Heart left ventricle (tissue), 16 donors: ENCODE data around the gene KCNAB2. TPM values are rescaled to one million over a fixed set of nuclear protein-coding genes. Genes with fewer than 3 reads are reported as not detected.

Experiments used
- ATAC-seq, 4 donors: fragments of 200-7000 bp; cut with Tn5 transposase; one replicate each; pipeline ENCODE4 v1.9.1; 2020 to 2022; ENCODE audit warnings: moderate library complexity in 4 of 4, mild to moderate bottlenecking in 3 of 4, moderate number of reproducible peaks in 1 of 4
- DNase-seq, 5 donors: peaks; one replicate each; pipeline ENCODE4 v3.0.0-alpha.2; 2020
- H3K27ac ChIP-seq, 12 donors: fragments of 200-600 bp; sonication (generic) in 4 of 12; one replicate each; pipeline versions ENCODE4 v1.5.0 to v1.8.0; 2016 to 2022; ENCODE audit warnings: mild to moderate bottlenecking in 2 of 12
- H3K27me3 ChIP-seq, 9 donors: fragments of 200-600 bp; sonication (generic) in 2 of 9; one replicate each; pipeline versions ENCODE4 v1.5.1 to v1.8.0; 2016 to 2022; ENCODE audit warnings: mild to moderate bottlenecking in 3 of 9
- H3K36me3 ChIP-seq, 9 donors: fragments of 200-600 bp; sonication (generic) in 2 of 9; one replicate each; pipeline versions ENCODE4 v1.5.0 to v1.8.0; 2018 to 2022; ENCODE audit warnings: mild to moderate bottlenecking in 2 of 9
- H3K4me1 ChIP-seq, 12 donors: fragments of 200-600 bp; sonication (generic) in 4 of 12; one replicate each; pipeline versions ENCODE4 v1.5.0 to v1.8.0; 2016 to 2022; ENCODE audit warnings: mild to moderate bottlenecking in 3 of 12
- H3K4me3 ChIP-seq, 12 donors: fragments of 200-600 bp; sonication (generic) in 4 of 12; one replicate each; pipeline versions ENCODE4 v1.5.0 to v1.8.0; 2017 to 2022; ENCODE audit warnings: mild to moderate bottlenecking in 9 of 12, moderate library complexity in 4 of 12
- H3K9me3 ChIP-seq, 12 donors: fragments of 200-600 bp; sonication (generic) in 4 of 12; one replicate each; pipeline versions ENCODE4 v1.5.0 to v1.8.0; 2016 to 2022; ENCODE audit warnings: mild to moderate bottlenecking in 1 of 12
- CTCF ChIP-seq, 12 donors: fragments of 200-600 bp; sonication (generic) in 4 of 12; IDR thresholded peaks; one replicate each; pipeline versions ENCODE4 v1.5.0 to v1.8.0; 2018 to 2022; ENCODE audit warnings: antibody characterized with exemption in 12 of 12, mild to moderate bottlenecking in 5 of 12
- POLR2A ChIP-seq, 2 donors: fragments of 450-650 bp; IDR thresholded peaks; one replicate each; pipeline ENCODE4 v1.6.1; 2017; ENCODE audit warnings: antibody characterized with exemption in 2 of 2, mild to moderate bottlenecking in 2 of 2, moderate library complexity in 2 of 2
- WGBS, 4 donors: extraction: QIAGEN DNeasy Blood & Tissue Kit in 2 of 4; methylation state at CpG; one replicate each; pipeline versions ENCODE4 v1.1.5 to v1.1.7; 2013 to 2018; 5-methylcytosine and 5-hydroxymethylcytosine counted together
- intact Hi-C, 10 donors: fragments of 100-400 bp; cut with DNase I; formaldehyde crosslinking; loops; one replicate each; pipeline versions ENCODE4 v1.11.1 to v1.14.2; 2022
- polyA plus RNA-seq, 2 donors: library from polyadenylated mRNA; stranded (reverse); fragments of 200-250 nt; gene quantifications; one replicate each; pipeline ENCODE4 v1.2.3, GENCODE V29; 2013
- total RNA-seq, 9 donors: library from RNA; depleted of rRNA in 2 of 9; stranded (reverse); fragments of >200 nt in 2 of 9; fragmentation: NEBNext Ultra II Directional in 3 of 9; extraction: Animal tissue kit (Norgen Biotek cat#: 25700) in 3 of 9; gene quantifications; one replicate each; pipeline versions ENCODE4 v1.1.0 to v1.2.4, GENCODE V29; 2016 to 2023
- donor health status: ischemic (EF 13 %, LVEDD 7.1; RV severe dilation, severe dysfunction).
- donor health status: healthy with polysubstance abuse.
- donor health status: DM: no; HTN: yes; CAD: no.
- donor health status: DM: no; HTN: no; CAD: no.
- donor health status: ischemic (EF 25% LVEDD 6.9; RV normal size, moderate dysfunction).
- donor health status: ischemic (EF 25% LVEDD 5.7; RV mildly dilated, moderate dysfunction).
- donor health status: healthy.
- donor health status: DM: yes; HTN: yes; CAD: no.
- donor health status: ischemic (EF 35%, LVEDD 5.7; RV mildly dilated, moderate dysfunction).
- donor health status: nonischemic (EF 11% LVEDD 7.7; RV severe dilation, severe dysfunction).
- donor health status: DM: yes; HTN: yes; CAD: no.
- donor health status: PGD.
- donor health status: ischemic (EF 29% LVEDD 5.4; RV normal size, mild dysfunction).
- donor health status: nonischemic (EF 23%, LVEDD 6.1; RV moderate dilation, normal function).

The KCNAB2 gene
- total and polyA plus RNA-seq, 11 donors = 10.7 to 51.4 (median 27.2) TPM

GRCh38 chr1:6100861-6101783, 55.4 kb downstream of the KCNAB2 start:
- 64 to 70% (median 68%) methylated on average over 23 of the region's 23 CpGs for WGBS, 4 donors
- ATAC-seq (no peak), DNase-seq (peak in 1 of 5 donors; percentile 9)
- Histone ChIP-seq H3K27me3 (peaks cover 0 to 26% (median 7%) of the 10 kb centered on the region in 9 donors), H3K36me3 (peaks cover 0 to 17% (median 0%) of the 10 kb centered on the region in 9 donors), H3K9me3 (no peaks in the 10 kb centered on the region), H3K4me3 (no peak overlapping the region), H3K27ac (no peak overlapping the region), H3K4me1 (peaks cover 0 to 14% (median 0%) of the 10 kb centered on the region in 12 donors)
- TF ChIP-seq CTCF (IDR thresholded peaks at IDR 0.05) (no peak), POLR2A (IDR thresholded peaks at IDR 0.05) (no peak)
- intact Hi-C loops = loop anchor here in 1 of 10 donors (10.0 kb wide), 1 partner anchor 144 kb away; the partner anchor contains the start of gene HES3

GRCh38 chr1:6101826-6102531, 56.3 kb downstream of the KCNAB2 start:
- intact Hi-C loops = loop anchor here in 1 of 10 donors (10.0 kb wide), 1 partner anchor 143 kb away; the partner anchor contains the start of gene HES3

GRCh38 chr1:6102532-6102845, 56.8 kb downstream of the KCNAB2 start:
- Histone ChIP-seq H3K9me3 (no peaks in the 10 kb centered on the region), H3K27me3 (peaks cover 0 to 26% (median 7%) of the 10 kb centered on the region in 9 donors), H3K27ac (no peak overlapping the region), H3K4me1 (peaks cover 0 to 14% (median 0%) of the 10 kb centered on the region in 12 donors), H3K4me3 (no peak overlapping the region), H3K36me3 (peaks cover 0 to 6% (median 0%) of the 10 kb centered on the region in 9 donors)
- intact Hi-C loops = loop anchor here in 1 of 10 donors (10.0 kb wide), 1 partner anchor 142 kb away; the partner anchor contains the start of gene HES3
- TF ChIP-seq CTCF (IDR thresholded peaks at IDR 0.05) = no peak
- TF ChIP-seq POLR2A (IDR thresholded peaks at IDR 0.05) = no peak
- 75 to 83% (median 80%) methylated on average over 7 to 9 of the region's 9 CpGs for WGBS, 4 donors
- DNase-seq (peak in 1 of 5 donors; percentile 9), ATAC-seq (no peak)

More at GRCh38 chr1:6101826-6102531, 56.3 kb downstream of the KCNAB2 start:
- Histone ChIP-seq H3K36me3 (peaks cover 0 to 11% (median 0%) of the 10 kb centered on the region in 9 donors), H3K9me3 (no peaks in the 10 kb centered on the region), H3K27me3 (peaks cover 0 to 26% (median 7%) of the 10 kb centered on the region in 9 donors), H3K4me3 (no peak overlapping the region), H3K4me1 (peaks cover 0 to 14% (median 0%) of the 10 kb centered on the region in 12 donors), H3K27ac (no peak overlapping the region)
- 53 to 62% (median 56%) methylated on average over 25 of the region's 25 CpGs for whole genome bisulfite sequencing, 4 donors
- TF ChIP-seq POLR2A (IDR thresholded peaks at IDR 0.05) (no peak), CTCF (IDR thresholded peaks at IDR 0.05) (no peak)
- peak in 2 of 5 donors; percentile 13 to 61 for DNase-seq
- ATAC-seq = no peak
